ENCODE results near the gene B9D1.
"Not testable (repeated sequence)": the region's sequence is repeated elsewhere in the genome, so short reads cannot be mapped to it uniquely, and the experiment has no call there.

Gene B9D1

GRCh38 chr17:19359151-19359550 is 3.4 kb downstream of the B9D1 start:
- no peak for DNase-seq (ENCODE audit: low read depth in 2 of 2)

- no peak for DNase-seq (ENCODE audit: low read depth in 2 of 2)
Measured at GRCh38 chr17:19357761-19358160, 4.8 kb downstream of the B9D1 start.

- DNase-seq (ENCODE audit: low read depth in 2 of 2) = no peak
Measured at GRCh38 chr17:19357351-19357750, 5.2 kb downstream of the B9D1 start.

- no peak for DNase-seq (ENCODE audit: low read depth in 2 of 2)
Measured at GRCh38 chr17:19354748-19355147, 7.8 kb downstream of the B9D1 start.

- not testable (repeated sequence) for DNase-seq (ENCODE audit: low read depth in 2 of 2)
Measured at GRCh38 chr17:19353401-19353800, 9.1 kb downstream of the B9D1 start.

GRCh38 chr17:19348806-19349205 is 13.7 kb downstream of the B9D1 start:
- no peak for DNase-seq (ENCODE audit: low read depth in 2 of 2)

GRCh38 chr17:19348081-19348650 is 14.4 kb downstream of the B9D1 start:
- DNase-seq (ENCODE audit: low read depth in 2 of 2) = no peak

GRCh38 chr17:19347323-19348080 is 15.0 kb downstream of the B9D1 start:
- no peak for DNase-seq (ENCODE audit: low read depth in 2 of 2)

GRCh38 chr17:19346351-19347255 is 15.9 kb downstream of the B9D1 start:
- no peak for DNase-seq (ENCODE audit: low read depth in 2 of 2)

GRCh38 chr17:19345486-19346350 is 16.8 kb downstream of the B9D1 start:
- no peak for DNase-seq (ENCODE audit: low read depth in 2 of 2)

- no peak for DNase-seq (ENCODE audit: low read depth in 2 of 2)
Measured at GRCh38 chr17:19345067-19345460, 17.5 kb downstream of the B9D1 start.

- DNase-seq (ENCODE audit: low read depth in 2 of 2) = no peak
Measured at GRCh38 chr17:19344311-19345066, 18.0 kb downstream of the B9D1 start.

GRCh38 chr17:19343671-19344151 is 18.8 kb downstream of the B9D1 start:
- no peak for DNase-seq (ENCODE audit: low read depth in 2 of 2)

GRCh38 chr17:19343256-19343630 is 19.3 kb downstream of the B9D1 start:
- no peak for DNase-seq (ENCODE audit: low read depth in 2 of 2)

GRCh38 chr17:19342611-19343255 is 19.8 kb downstream of the B9D1 start:
- no peak for DNase-seq (ENCODE audit: low read depth in 2 of 2)

- DNase-seq (ENCODE audit: low read depth in 2 of 2) = no peak
Measured at GRCh38 chr17:19341641-19342610, 20.6 kb downstream of the B9D1 start.

- DNase-seq (ENCODE audit: low read depth in 2 of 2) = no peak
Measured at GRCh38 chr17:19341211-19341631, 21.3 kb downstream of the B9D1 start.

GRCh38 chr17:19339341-19339815 is 23.1 kb downstream of the B9D1 start:
- no peak for DNase-seq (ENCODE audit: low read depth in 2 of 2)

Data from activated CD4-positive, alpha-beta T cell treated with anti-CD3 and anti-CD28 coated beads for 24 hours (primary cell).